ENCODE measurements around the gene NTSR1.
A peak's percentile ranks its signal among the peaks of the same experiment; 100 is the strongest.

Gene NTSR1

DNA sequence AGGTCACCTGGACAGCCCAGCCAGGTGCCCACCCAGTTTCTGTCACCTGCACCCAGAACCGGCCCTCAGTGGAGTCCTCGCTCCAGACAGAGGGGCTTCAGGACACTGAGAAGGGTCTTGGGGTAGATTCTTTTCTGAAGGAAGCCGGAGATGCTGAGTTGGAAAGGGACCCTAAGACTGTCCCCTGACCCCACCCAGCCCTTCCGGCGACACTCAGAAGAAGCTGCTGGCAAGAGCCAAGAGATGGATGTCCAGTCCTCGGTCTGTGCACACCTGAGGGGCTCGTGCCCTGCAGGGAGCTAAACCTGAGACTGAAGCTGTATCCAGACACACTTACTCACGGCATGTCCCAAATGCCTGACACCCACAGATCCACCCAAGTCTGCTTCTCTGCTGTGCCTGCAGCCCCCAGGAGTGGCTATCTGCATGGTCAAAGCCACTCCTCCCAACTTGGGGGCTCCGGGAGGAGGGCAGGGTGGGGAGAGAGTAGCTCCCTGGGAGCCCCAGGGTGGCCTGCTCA lies 20.2 kb downstream of the NTSR1 start:
- Histone ChIP-seq H3K27me3 (peaks cover 0 to 23% (median 0%) of the 10 kb centered on the region in 11 experiments; a peak in 4 of 22 replicates), H3K4me3 (peak overlapping the region in 8 of 10 experiments; percentile 0 to 56 (median 36); a peak in 7 of 20 replicates), H3K9me3 (replicated peaks in 1 of 11) (peaks cover 0 to 5% (median 0%) of the 10 kb centered on the region in 11 experiments; a peak in 2 of 22 replicates), H3K27ac (peak overlapping the region in 10 of 11 experiments; percentile 66 to 95 (median 86); a peak in 20 of 22 replicates), H3K9ac (peak overlapping the region in 9 of 11 experiments; percentile 63 to 80 (median 78); a peak in 19 of 22 replicates), H4K20me1 (no peaks in the 10 kb centered on the region), H3K4me1 (peaks cover 81 to 93% (median 92%) of the 10 kb centered on the region in 10 experiments), H3K4me2 (peak overlapping the region; percentile 79 to 98 (median 94)), H3K36me3 (no peaks in the 10 kb centered on the region)
- no peak for TF ChIP-seq Cebpa-rat (IDR thresholded peaks at IDR 0.05)

DNA sequence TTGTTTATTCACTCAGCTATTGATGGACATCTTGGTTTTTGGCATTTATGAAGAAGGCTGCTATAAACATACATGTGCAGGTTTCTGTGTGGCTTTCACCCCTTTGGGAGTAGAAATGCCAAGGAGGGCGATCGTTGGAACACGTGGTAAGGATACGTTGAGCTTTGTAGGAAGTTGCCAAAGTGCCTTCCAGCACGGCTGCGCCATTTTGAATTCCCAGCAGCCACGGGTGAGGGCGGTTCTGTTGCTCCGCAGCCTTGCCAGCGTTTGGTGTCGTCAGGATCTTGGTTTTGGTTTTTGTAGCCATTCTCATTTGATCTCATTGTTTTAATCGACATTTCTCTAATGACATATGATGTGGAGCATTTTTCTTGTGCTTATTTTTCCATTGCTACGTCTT lies 21.8 kb downstream of the NTSR1 start:
- Histone ChIP-seq H3K4me2 (peak overlapping the region in 9 of 11 experiments; percentile 87 to 98 (median 94); a peak in 11 of 22 replicates), H4K20me1 (no peaks in the 10 kb centered on the region), H3K27me3 (peaks cover 0 to 7% (median 0%) of the 10 kb centered on the region in 11 experiments; a peak in 2 of 22 replicates), H3K36me3 (no peaks in the 10 kb centered on the region), H3K9ac (no peak overlapping the region), H3K4me1 (peaks cover 81 to 93% (median 92%) of the 10 kb centered on the region in 10 experiments), H3K9me3 (replicated peaks in 1 of 11) (peaks cover 0 to 5% (median 0%) of the 10 kb centered on the region in 11 experiments; a peak in 2 of 22 replicates), H3K27ac (peak overlapping the region in 5 of 11 experiments; percentile 87 to 95 (median 92); a peak in 7 of 22 replicates), H3K4me3 (no peak overlapping the region)
- TF ChIP-seq Cebpa-rat (IDR thresholded peaks at IDR 0.05), result no peak

DNA sequence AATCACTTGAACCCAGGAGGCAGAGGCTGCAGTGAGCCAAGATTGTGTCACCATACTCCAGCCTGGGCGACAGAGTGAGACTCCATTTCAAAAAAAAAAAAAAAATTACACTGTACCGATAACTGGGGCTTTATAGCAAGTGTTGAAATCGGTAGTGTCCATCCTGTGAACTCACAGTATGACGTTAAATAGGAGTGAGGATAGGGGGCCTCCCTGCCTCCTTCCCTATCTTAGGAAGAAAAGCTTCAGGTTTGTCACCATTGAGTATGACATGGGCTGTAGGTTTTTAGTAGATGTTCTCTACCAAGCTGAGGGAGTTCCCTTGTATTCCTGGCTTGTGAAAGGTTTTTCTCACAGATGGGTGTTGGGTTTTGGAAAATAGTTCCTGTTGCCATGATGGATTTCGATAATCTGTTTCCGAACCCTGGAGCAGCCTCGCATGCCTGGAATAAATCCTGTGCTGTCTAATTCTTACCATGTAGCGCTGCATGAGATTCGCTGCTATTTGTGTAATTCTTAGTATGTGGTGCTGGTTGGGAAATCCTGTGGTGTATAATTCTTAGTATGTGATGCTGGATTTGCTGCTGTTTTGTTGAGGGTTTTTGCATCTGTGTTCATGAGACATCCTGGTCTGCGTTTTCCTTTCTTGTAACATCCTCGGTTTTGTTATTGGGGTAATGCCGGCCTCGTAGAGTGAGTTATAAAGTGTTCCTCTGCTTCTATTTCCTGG lies 23.6 kb downstream of the NTSR1 start:
- Histone ChIP-seq H3K9ac (peak overlapping the region in 7 of 11 experiments; percentile 11 to 81 (median 52); a peak in 9 of 22 replicates), H3K4me3 (no peak overlapping the region), H3K27ac (peak overlapping the region in 9 of 11 experiments; percentile 11 to 93 (median 83); a peak in 17 of 22 replicates), H4K20me1 (no peaks in the 10 kb centered on the region), H3K36me3 (no peaks in the 10 kb centered on the region), H3K27me3 (no peaks in the 10 kb centered on the region), H3K4me2 (peak overlapping the region; percentile 89 to 100 (median 98); a peak in 21 of 22 replicates), H3K9me3 (replicated peaks in 1 of 11) (peaks cover 0 to 5% (median 0%) of the 10 kb centered on the region in 11 experiments; a peak in 2 of 22 replicates), H3K4me1 (peaks cover 81 to 93% (median 92%) of the 10 kb centered on the region in 10 experiments)
- TF ChIP-seq Cebpa-rat (IDR thresholded peaks at IDR 0.05), result 0 out of 22 replicates have a peak, but pooled peaks of 3 of the 11 experiments have one; percentile 15 to 38 (median 22)

DNA sequence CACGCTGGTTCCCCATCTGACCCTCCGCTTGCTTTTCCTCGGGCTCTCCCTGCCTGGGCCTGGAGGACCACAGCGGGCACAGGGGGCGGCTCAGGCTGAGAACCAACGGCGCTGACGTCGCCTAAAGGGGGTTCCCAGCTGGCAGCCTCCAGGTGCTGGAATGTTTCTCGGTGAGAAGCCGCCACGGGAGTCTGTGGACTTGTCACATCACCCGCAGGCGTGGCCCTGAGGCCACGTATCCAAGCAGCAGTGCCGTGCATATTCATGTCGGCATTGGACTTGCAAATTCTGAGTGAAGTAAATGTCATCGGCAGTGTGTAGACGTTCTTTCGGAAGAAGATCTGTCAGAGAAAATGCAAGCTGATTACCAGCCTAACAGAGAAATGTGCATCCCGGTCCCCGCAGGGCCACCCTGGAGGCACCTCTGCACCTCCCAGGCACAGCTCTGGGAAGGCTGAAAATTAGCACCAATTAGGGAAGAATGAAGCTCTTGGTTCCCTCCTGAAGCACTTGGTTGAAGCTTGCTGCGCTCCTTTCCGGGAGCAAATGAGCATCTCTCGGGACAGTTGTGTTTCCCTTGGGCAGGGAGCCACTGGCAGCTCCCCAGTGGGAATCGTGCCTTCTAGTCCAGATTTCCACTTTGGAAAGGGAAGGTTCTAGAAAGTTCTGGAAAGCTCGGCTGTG lies 24.3 kb downstream of the NTSR1 start:
- Histone ChIP-seq H3K9me3 (replicated peaks in 1 of 11) (peaks cover 0 to 5% (median 0%) of the 10 kb centered on the region in 11 experiments; a peak in 2 of 22 replicates), H3K9ac (peak overlapping the region in 8 of 11 experiments; percentile 3 to 81 (median 62); a peak in 13 of 22 replicates), H3K36me3 (no peaks in the 10 kb centered on the region), H3K27me3 (no peaks in the 10 kb centered on the region), H3K4me3 (no peak overlapping the region), H3K27ac (peak overlapping the region in 9 of 11 experiments; percentile 11 to 93 (median 83); a peak in 17 of 22 replicates), H3K4me2 (peak overlapping the region; percentile 89 to 100 (median 98)), H4K20me1 (no peaks in the 10 kb centered on the region), H3K4me1 (peaks cover 79 to 93% (median 92%) of the 10 kb centered on the region in 10 experiments)
- TF ChIP-seq Cebpa-rat (IDR thresholded peaks at IDR 0.05), result no peak

DNA sequence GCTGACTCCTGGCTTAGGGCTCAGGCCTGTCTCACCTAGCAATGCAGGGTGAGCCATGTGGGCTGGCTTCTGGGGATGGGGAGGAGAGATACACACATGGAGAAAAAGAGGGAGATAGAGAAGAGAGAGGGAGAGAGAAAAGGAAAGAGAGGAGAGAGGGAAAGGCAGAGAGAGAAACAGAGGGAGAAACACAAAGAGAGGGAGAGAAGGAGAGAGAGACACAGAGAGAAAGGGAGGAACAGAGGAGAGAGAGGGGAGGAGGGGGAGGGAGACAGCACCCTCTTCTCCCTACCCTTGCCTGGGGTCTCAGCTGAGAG lies 24.8 kb downstream of the NTSR1 start:
- no peaks in the 10 kb centered on the region for H4K20me1 ChIP-seq
- peak overlapping the region in 8 of 11 experiments; percentile 3 to 81 (median 62); a peak in 13 of 22 replicates for H3K9ac ChIP-seq
- peaks cover 0 to 5% (median 0%) of the 10 kb centered on the region in 11 experiments; a peak in 2 of 22 replicates for H3K9me3 ChIP-seq (replicated peaks in 1 of 11)
- H3K4me3 ChIP-seq, result no peak overlapping the region; a peak in 1 of 20 replicates
- no peaks in the 10 kb centered on the region for H3K36me3 ChIP-seq
- H3K4me1 ChIP-seq, result peaks cover 79 to 93% (median 92%) of the 10 kb centered on the region in 10 experiments
- no peak for TF ChIP-seq Cebpa-rat (IDR thresholded peaks at IDR 0.05)
- H3K4me2 ChIP-seq, result peak overlapping the region; percentile 89 to 100 (median 98)
- peak overlapping the region in 8 of 11 experiments; percentile 80 to 93 (median 84); a peak in 16 of 22 replicates for H3K27ac ChIP-seq
- no peaks in the 10 kb centered on the region for H3K27me3 ChIP-seq

DNA sequence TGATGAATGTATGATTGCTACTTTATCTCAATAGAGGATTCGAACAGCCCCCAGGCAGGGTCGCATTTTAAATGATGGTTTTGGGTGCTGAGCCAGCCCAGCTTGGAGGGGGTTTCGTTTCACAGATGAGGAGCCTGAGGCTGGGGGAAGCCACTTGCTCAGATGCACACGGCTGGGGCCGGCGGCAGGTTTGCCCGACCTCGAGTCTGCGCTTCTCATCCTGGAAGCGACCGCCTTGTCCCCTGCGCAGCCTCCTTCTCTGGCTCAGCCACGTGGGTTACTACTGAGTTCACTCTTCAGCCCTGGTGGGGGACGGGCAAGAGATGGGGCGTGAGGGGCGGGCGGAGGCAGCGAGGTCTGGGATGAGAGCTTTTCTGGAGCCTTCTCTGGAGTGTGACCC lies 25.3 kb downstream of the NTSR1 start:
- H3K36me3 ChIP-seq, result no peaks in the 10 kb centered on the region
- no peaks in the 10 kb centered on the region for H3K27me3 ChIP-seq
- peak overlapping the region in 8 of 11 experiments; percentile 3 to 81 (median 62); a peak in 12 of 22 replicates for H3K9ac ChIP-seq
- no peaks in the 10 kb centered on the region for H4K20me1 ChIP-seq
- no peak for TF ChIP-seq Cebpa-rat (IDR thresholded peaks at IDR 0.05)
- no peak overlapping the region; a peak in 1 of 20 replicates for H3K4me3 ChIP-seq
- H3K9me3 ChIP-seq (replicated peaks in 1 of 11), result peaks cover 0 to 5% (median 0%) of the 10 kb centered on the region in 11 experiments; a peak in 2 of 22 replicates
- H3K27ac ChIP-seq, result peak overlapping the region in 8 of 11 experiments; percentile 80 to 93 (median 84); a peak in 16 of 22 replicates
- peak overlapping the region; percentile 89 to 100 (median 98) for H3K4me2 ChIP-seq
- peaks cover 79 to 93% (median 92%) of the 10 kb centered on the region in 10 experiments for H3K4me1 ChIP-seq

DNA sequence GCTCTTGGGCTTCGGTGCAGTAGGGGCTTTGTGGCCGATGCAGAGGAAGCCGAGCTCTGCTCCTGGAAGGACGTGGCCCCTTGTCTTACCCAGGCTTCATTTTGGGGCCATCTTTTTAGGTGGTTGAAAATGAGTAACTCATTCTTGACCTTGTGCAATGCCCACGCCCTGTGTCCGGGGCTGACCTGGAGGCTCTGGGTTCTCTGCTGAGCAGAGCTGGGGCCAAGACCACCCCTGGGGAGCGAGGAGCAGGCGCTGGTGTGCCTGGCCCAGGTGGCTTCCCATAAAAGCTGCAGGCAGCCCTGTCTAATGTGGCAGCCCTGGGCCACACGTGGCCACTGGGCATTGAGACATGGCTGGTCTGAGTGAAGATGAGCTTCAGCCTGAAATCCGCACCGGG lies 25.7 kb downstream of the NTSR1 start:
- Histone ChIP-seq H3K4me1 (peaks cover 79 to 93% (median 92%) of the 10 kb centered on the region in 10 experiments), H3K27ac (peak overlapping the region in 9 of 11 experiments; percentile 58 to 93 (median 83); a peak in 18 of 22 replicates), H3K4me2 (peak overlapping the region; percentile 89 to 100 (median 98)), H3K4me3 (peak overlapping the region in 2 of 10 experiments; percentile 49 to 52; a peak in 3 of 20 replicates), H3K9ac (peak overlapping the region in 7 of 11 experiments; percentile 54 to 81 (median 79); a peak in 12 of 22 replicates), H3K9me3 (replicated peaks in 1 of 11) (peaks cover 0 to 5% (median 0%) of the 10 kb centered on the region in 11 experiments; a peak in 2 of 22 replicates), H3K36me3 (no peaks in the 10 kb centered on the region), H3K27me3 (no peaks in the 10 kb centered on the region), H4K20me1 (no peaks in the 10 kb centered on the region)
- no peak for TF ChIP-seq Cebpa-rat (IDR thresholded peaks at IDR 0.05)

DNA sequence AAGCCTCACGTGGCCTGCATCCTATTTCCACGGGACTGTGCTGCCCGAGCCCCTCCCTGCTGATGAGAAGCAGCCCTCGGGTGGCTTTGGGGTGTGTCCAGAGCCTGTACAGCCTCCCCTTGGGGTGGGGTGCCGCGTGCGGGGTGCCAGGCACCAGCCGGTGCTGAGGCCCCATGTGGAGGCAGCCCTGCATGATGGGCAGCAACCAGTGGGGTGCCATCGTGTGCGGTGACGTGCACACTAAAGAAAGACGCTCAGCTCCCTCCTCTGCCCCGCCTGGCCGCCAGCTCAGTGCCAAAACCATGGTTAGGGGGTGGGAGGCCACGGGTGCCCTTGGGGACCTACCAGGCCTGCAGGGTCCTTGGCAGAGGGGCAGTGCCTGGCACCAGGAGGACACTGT lies 26.2 kb downstream of the NTSR1 start:
- H3K4me1 ChIP-seq, result peaks cover 79 to 93% (median 92%) of the 10 kb centered on the region in 10 experiments
- peak overlapping the region; percentile 89 to 100 (median 98) for H3K4me2 ChIP-seq
- peak overlapping the region in 8 of 10 experiments; percentile 24 to 52 (median 42); a peak in 14 of 20 replicates for H3K4me3 ChIP-seq
- H3K9me3 ChIP-seq (replicated peaks in 1 of 11), result peaks cover 0 to 5% (median 0%) of the 10 kb centered on the region in 11 experiments; a peak in 2 of 22 replicates
- peak overlapping the region in 10 of 11 experiments; percentile 13 to 93 (median 82); a peak in 18 of 22 replicates for H3K27ac ChIP-seq
- H4K20me1 ChIP-seq, result no peaks in the 10 kb centered on the region
- H3K9ac ChIP-seq, result peak overlapping the region in 10 of 11 experiments; percentile 29 to 81 (median 69); a peak in 17 of 22 replicates
- H3K36me3 ChIP-seq, result no peaks in the 10 kb centered on the region
- H3K27me3 ChIP-seq, result no peaks in the 10 kb centered on the region
- no peak for TF ChIP-seq Cebpa-rat (IDR thresholded peaks at IDR 0.05)
